Mesothelial cell of epicardium (in vitro differentiated cells): ENCODE measurements around the gene UCN. TPM values are rescaled to one million over a fixed set of nuclear protein-coding genes. Genes with fewer than 3 reads are reported as not detected.
"Not testable (repeated sequence)": the region's sequence is repeated elsewhere in the genome, so short reads cannot be mapped to it uniquely, and the experiment has no call there.

Experiments used
- DNase-seq, 2 experiments: peaks; one replicate each; pipeline ENCODE4 v3.0.0; 2021; ENCODE audit warnings: low spot score in 2 of 2; ENCODE audit not compliant: unreplicated experiment in 2 of 2
- H3K27ac Mint-ChIP-seq: 2 replicates; pipeline ENCODE4 v1.8.0; 2021; ENCODE audit warnings: mixed read lengths
- H3K27me3 Mint-ChIP-seq: 2 replicates; pipeline ENCODE4 v1.8.0; 2021; ENCODE audit warnings: low read depth, mixed read lengths
- H3K36me3 Mint-ChIP-seq: 2 replicates; pipeline ENCODE4 v1.8.0; 2021; ENCODE audit warnings: mixed read lengths
- H3K4me1 Mint-ChIP-seq: 2 replicates; pipeline ENCODE4 v1.8.0; 2021; ENCODE audit warnings: mixed read lengths
- H3K4me3 Mint-ChIP-seq: 2 replicates; pipeline ENCODE4 v1.8.0; 2021; ENCODE audit warnings: mild to moderate bottlenecking, moderate library complexity, mixed read lengths
- H3K9me3 Mint-ChIP-seq: 2 replicates; pipeline ENCODE4 v1.8.0; 2021; ENCODE audit warnings: mixed read lengths
- CTCF ChIP-seq: fragments of 200-600 bp; sonication (generic); IDR thresholded peaks from one replicate; pipeline ENCODE4 v1.5.0; 2021; ENCODE audit warnings: antibody characterized with exemption; ENCODE audit not compliant: unreplicated experiment
- total RNA-seq: library from RNA; stranded (reverse); gene quantifications from 3 replicates; pipeline ENCODE4 v1.2.1, GENCODE V29; 2021

The UCN gene
- total RNA-seq, 1 donor from 2014 or later: 4.4 TPM

- Mint-ChIP-seq H3K36me3 (peaks cover 19% of the 10 kb centered on the region), H3K27me3 (no peaks in the 10 kb centered on the region), H3K9me3 (no peaks in the 10 kb centered on the region), H3K4me1 (peaks cover 14% of the 10 kb centered on the region), H3K4me3 (peak overlapping the region; percentile 91), H3K27ac (peak overlapping the region; percentile 39)
- TF ChIP-seq CTCF: no peak
- no peak for DNase-seq
These were observed 16.5 kb upstream of the UCN start for GRCh38 chr2:27324720-27325119.

DNA sequence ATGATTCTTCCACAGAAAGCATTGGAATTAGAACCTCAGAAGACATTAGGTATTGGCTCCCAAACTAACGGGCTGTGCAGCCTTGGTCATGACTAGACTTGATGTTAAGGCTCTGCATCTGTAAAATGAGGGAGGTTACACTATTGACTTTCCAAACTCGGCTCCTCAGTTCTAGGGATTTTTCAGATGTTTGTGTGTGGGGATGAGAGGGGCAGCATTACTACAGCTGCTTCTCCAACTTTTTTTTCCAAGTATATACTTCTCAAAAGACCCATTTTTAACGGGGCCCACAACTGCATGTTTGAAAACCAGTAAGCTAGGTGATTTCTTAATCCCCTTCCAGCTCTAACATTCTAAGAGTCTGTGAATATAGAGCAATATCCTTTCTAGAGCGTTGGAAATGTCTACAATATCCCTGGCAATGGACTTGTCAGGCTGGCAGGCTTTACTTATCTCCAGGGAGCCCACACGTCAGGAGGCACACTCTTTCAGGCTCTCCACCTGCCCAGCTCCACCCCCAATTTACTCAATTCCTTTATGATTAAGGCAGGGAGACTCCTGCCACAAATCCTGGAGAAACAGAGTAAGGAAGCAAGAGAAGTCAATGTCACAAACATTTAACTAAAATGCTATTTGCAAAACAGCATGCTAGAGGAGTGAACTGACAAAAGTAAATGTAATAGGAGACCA lies 15.5 kb upstream of the UCN start:
- Mint-ChIP-seq H3K36me3 (peaks cover 19% of the 10 kb centered on the region), H3K4me3 (peak overlapping the region; percentile 91), H3K4me1 (peaks cover 14% of the 10 kb centered on the region), H3K9me3 (no peaks in the 10 kb centered on the region), H3K27ac (peak overlapping the region; percentile 99), H3K27me3 (no peaks in the 10 kb centered on the region)
- no peak for DNase-seq
- TF ChIP-seq CTCF: no peak

GRCh38 chr2:27322766-27323595 lies 14.7 kb upstream of the UCN start, which contains the start of gene MPV17:
Gene MPV17 (minus strand): TSS chr2:27323097. CDS start chr2:27322517, 580 bp downstream.
- Mint-ChIP-seq H3K9me3 (no peaks in the 10 kb centered on the region), H3K36me3 (peaks cover 12% of the 10 kb centered on the region), H3K27ac (peak within 1 kb of the TSS; percentile 99), H3K4me3 (peak within 1 kb of the TSS; percentile 91), H3K4me1 (peaks cover 14% of the 10 kb centered on the region), H3K27me3 (no peaks in the 10 kb centered on the region)
- no peak for TF ChIP-seq CTCF
- peak; percentile 77 to 87 for DNase-seq

DNA sequence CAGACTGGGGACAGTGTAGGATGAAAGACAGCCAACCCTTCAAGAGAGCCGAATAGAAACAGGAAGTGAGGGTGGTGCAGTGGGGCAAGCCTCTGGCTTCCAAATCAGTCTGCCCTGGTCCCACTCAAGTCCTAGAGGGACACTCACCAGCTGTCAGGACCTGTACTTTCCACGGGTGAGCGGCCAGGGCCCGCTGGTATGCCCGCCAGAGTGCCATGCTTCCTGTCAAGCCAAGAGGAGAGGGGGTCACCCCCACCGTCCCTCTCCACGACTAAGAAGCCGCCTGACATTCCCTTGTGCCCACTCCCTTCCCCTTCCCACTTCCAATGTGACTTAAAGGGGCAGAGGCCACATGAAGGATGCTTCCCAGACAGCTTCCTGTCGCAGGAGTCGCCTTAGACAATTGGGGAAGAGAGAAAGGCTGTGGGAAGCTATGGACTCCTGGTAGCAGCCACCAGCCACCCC lies 14.1 kb upstream of the UCN start:
- Mint-ChIP-seq H3K9me3 (no peaks in the 10 kb centered on the region), H3K36me3 (peaks cover 9% of the 10 kb centered on the region), H3K27ac (peak overlapping the region; percentile 99), H3K27me3 (no peaks in the 10 kb centered on the region), H3K4me1 (peaks cover 14% of the 10 kb centered on the region), H3K4me3 (peak overlapping the region; percentile 91)
- DNase-seq: no peak
- TF ChIP-seq CTCF: no peak

GRCh38 chr2:27320958-27321543 lies 12.8 kb upstream of the UCN start:
- Mint-ChIP-seq H3K4me3 (peak overlapping the region; percentile 91), H3K4me1 (peaks cover 16% of the 10 kb centered on the region), H3K36me3 (no peaks in the 10 kb centered on the region), H3K9me3 (no peaks in the 10 kb centered on the region), H3K27me3 (no peaks in the 10 kb centered on the region), H3K27ac (peak overlapping the region; percentile 8)
- peak; percentile 36 for TF ChIP-seq CTCF
- no peak for DNase-seq

GRCh38 chr2:27319839-27320238 lies 11.6 kb upstream of the UCN start:
- H3K27me3 Mint-ChIP-seq, H3K36me3 Mint-ChIP-seq, H3K27ac Mint-ChIP-seq, H3K9me3 Mint-ChIP-seq, DNase-seq, H3K4me3 Mint-ChIP-seq: not testable (repeated sequence)
- peaks cover 16% of the 10 kb centered on the region for H3K4me1 Mint-ChIP-seq
